Measurements from ENCODE around the gene BIN1. TPM values are rescaled to one million over a fixed set of nuclear protein-coding genes. Genes with fewer than 3 reads are reported as not detected.

Gene BIN1
- total RNA-seq, 4 donors from 2014 or later: 33.3 to 39.7 (median 38.4) TPM

DNA sequence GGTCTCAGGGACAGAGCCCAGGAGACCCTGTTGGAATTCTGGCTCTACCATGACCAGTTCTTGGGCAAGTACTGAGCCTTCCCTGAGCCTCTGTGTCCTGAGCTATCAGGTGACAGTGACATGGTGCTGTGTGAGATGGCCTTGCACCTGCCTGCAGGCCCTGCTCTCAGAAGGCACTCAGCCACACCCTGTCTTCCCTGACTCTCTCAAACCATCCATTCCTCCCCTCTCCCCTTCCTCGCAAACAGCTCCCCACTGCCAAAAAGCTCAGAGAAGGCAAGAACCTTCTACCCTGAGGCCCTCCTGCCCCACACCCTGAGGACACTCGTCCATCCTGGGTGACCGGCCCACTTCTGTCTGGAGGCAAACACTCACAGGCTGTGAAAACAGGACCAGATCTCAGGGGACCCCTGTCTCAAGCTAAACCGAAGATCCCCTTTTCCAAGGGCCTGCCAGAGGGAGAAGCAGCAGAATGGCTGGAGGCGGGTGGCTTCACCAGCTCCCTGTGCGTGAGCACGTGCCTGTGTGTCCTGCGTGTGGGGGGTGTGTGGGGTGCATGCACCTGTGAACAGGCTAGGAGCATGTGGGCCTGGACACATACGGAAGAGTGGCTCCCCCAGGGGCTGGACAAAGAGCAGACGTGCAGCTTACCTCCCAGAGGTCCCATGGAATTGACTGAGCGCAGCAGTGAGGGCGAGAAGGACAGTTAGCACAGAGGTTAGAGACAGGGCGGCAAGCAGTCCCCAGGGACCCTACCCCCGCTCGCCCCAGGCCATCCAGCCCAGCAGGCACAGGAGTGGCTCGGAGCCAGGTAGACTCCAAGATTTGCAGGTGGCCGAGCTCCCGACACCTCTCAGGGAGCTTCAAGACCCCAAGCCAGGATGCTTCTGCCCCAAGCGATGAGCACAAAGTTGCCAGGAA, 53.9 kb downstream of the BIN1 start:
- Histone ChIP-seq H3K4me3 (no peak overlapping the region), H3K4me1 (peaks cover 0 to 12% (median 4%) of the 10 kb centered on the region in 4 donors), H3K27me3 (no peaks in the 10 kb centered on the region), H3K36me3 (no peaks in the 10 kb centered on the region), H3K27ac (no peak overlapping the region), H3K9me3 (no peaks in the 10 kb centered on the region)
- no peak for TF ChIP-seq POLR2AphosphoS5 (IDR thresholded peaks at IDR 0.05)
- no peak for TF ChIP-seq EP300 (IDR thresholded peaks at IDR 0.05; ENCODE audit: low read depth)
- TF ChIP-seq, protein P1, sequence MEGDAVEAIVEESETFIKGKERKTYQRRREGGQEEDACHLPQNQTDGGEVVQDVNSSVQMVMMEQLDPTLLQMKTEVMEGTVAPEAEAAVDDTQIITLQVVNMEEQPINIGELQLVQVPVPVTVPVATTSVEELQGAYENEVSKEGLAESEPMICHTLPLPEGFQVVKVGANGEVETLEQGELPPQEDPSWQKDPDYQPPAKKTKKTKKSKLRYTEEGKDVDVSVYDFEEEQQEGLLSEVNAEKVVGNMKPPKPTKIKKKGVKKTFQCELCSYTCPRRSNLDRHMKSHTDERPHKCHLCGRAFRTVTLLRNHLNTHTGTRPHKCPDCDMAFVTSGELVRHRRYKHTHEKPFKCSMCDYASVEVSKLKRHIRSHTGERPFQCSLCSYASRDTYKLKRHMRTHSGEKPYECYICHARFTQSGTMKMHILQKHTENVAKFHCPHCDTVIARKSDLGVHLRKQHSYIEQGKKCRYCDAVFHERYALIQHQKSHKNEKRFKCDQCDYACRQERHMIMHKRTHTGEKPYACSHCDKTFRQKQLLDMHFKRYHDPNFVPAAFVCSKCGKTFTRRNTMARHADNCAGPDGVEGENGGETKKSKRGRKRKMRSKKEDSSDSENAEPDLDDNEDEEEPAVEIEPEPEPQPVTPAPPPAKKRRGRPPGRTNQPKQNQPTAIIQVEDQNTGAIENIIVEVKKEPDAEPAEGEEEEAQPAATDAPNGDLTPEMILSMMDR (IDR thresholded peaks at IDR 0.05): no peak
- no peak for TF ChIP-seq POLR2A (IDR thresholded peaks at IDR 0.05)
- in situ Hi-C loops (cut with MboI; ENCODE audit: low pct_ligation_motif_present in 1 of 4, low pct_unique_long_range_greater_than_20kb in 1 of 4, low sequenced_read_pairs in 3 of 4) (no loop called here), intact Hi-C loops (cut with DNase I; ENCODE audit: low total_unique reads) (no loop called here)
- no peak for DNase-seq
- WGBS, 2 donors (ENCODE audit: low coverage in 1 of 2): 88 to 93% methylated on average over 5 to 14 of the region's 19 CpGs

GRCh38 chr2:127052057-127052770, 54.7 kb downstream of the BIN1 start:
- intact Hi-C loops (cut with DNase I; ENCODE audit: low total_unique reads): no loop called here
- Histone ChIP-seq H3K27ac (no peak overlapping the region), H3K4me1 (peaks cover 0 to 12% (median 4%) of the 10 kb centered on the region in 4 donors), H3K4me3 (no peak overlapping the region), H3K9me3 (no peaks in the 10 kb centered on the region), H3K27me3 (no peaks in the 10 kb centered on the region), H3K36me3 (no peaks in the 10 kb centered on the region)
- in situ Hi-C loops (cut with MboI; ENCODE audit: low pct_ligation_motif_present in 1 of 4, low pct_unique_long_range_greater_than_20kb in 1 of 4, low sequenced_read_pairs in 3 of 4): no loop called here
- no peak for TF ChIP-seq EP300 (IDR thresholded peaks at IDR 0.05; ENCODE audit: low read depth)
- TF ChIP-seq POLR2AphosphoS5 (IDR thresholded peaks at IDR 0.05): no peak
- TF ChIP-seq POLR2A (IDR thresholded peaks at IDR 0.05): no peak
- TF ChIP-seq, protein P1 (IDR thresholded peaks at IDR 0.05): no peak
- DNase-seq: peak; percentile 4
- WGBS, 2 donors (ENCODE audit: low coverage in 1 of 2): 87% methylated on average over 24 of the region's 24 CpGs; no CpG with 5 or more reads in 1 of the 2 donors

DNA sequence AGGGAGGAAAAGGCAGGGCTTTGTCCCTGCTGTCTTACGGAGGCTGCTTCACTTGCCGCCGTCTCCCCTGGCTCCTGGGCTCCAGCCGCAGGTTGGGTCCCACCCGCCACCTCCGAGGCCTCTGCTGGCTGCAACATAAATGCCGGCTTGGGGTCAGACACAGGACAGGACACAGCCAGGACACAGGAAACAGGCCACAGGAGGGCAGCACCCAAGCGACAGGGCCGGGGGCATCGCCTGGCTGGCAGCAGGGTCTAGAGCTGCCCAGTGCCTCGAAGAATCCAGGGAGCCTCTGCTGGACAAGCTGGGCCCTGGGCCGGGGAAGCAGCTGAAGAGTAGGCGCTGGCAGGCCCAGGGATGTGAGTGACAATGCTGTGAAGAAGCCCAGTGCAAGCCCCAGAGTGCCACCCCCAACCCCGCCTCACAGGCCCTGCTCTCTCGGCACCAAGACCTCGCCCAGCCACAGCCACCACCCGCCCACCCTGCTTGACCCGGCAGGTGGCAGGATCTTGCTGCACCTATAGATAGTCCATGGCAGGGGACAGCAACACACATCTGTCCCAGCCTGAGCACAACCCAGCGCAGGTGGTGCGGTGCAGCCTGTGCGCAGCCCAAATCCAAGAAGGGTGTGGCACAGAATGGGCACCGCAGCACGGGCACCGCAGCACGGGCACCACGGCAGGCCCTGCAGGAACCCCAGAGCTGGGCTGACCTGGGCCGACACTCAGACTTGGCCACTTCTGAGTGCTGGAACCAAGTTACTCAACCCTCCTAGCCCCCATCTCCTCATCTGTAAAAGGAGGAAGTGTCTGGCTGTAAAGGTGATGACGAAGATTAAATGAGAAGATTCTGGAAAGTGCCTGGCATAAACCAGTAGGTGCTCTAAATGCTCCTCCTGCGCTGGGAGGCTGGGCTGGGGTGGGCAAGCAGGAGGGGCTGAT, 55.6 kb downstream of the BIN1 start:
- intact Hi-C loops (cut with DNase I; ENCODE audit: low total_unique reads) (no loop called here), in situ Hi-C loops (cut with MboI; ENCODE audit: low pct_ligation_motif_present in 1 of 4, low pct_unique_long_range_greater_than_20kb in 1 of 4, low sequenced_read_pairs in 3 of 4) (no loop called here)
- Histone ChIP-seq H3K27me3 (no peaks in the 10 kb centered on the region), H3K9me3 (no peaks in the 10 kb centered on the region), H3K4me1 (peaks cover 0 to 12% (median 4%) of the 10 kb centered on the region in 4 donors), H3K4me3 (no peak overlapping the region), H3K27ac (no peak overlapping the region), H3K36me3 (no peaks in the 10 kb centered on the region)
- peak; percentile 9 for DNase-seq
- TF ChIP-seq EP300 (IDR thresholded peaks at IDR 0.05; ENCODE audit: low read depth): no peak
- no peak for TF ChIP-seq POLR2AphosphoS5 (IDR thresholded peaks at IDR 0.05)
- TF ChIP-seq POLR2A (IDR thresholded peaks at IDR 0.05): no peak
- TF ChIP-seq, protein P1 (IDR thresholded peaks at IDR 0.05): no peak
- 77% methylated on average over 24 of the region's 29 CpGs; no CpG with 5 or more reads in 1 of the 2 donors for WGBS, 2 donors (ENCODE audit: low coverage in 1 of 2)

Data from transverse colon (tissue), 4 donors.